ENCODE data around the gene RHEB.

DNA sequence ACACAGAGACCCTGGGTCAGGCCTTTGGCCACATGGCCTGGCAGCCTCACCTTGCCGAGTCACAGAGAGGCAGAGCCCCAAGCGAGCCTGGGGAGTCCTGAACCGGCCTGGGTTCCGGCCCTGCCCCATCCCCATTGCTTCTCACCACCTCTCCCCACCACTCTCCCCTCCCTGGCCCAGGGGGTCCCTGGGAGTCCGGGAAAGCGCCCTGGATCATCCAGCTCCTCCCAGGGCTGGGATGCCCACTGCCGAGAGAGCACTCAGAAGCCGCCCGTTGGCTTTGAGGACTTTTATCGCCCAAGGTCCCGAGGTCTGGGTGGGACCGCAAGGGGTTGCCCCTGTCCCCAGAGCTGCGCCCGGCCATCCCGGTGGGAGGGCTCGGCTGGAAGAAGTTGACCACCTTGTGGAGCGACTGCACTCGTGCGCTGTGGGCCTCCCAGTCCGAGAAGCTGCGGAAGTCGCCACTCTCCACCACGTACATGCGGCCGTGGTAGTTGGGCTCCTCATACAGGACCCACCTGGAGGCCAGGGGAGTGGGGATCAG, 87.9 kb downstream of the RHEB start:
- TF ChIP-seq CTCF (IDR thresholded peaks at IDR 0.05) (no peak), ZFX (IDR thresholded peaks at IDR 0.05; ENCODE audit: borderline replicate concordance) (no peak)
